HL-60/S4 treated with retinoic acid at 250 ng/mL for 4 days and 3 days (cell line): ENCODE results near the gene IKZF1.

Experiments used
- in situ Hi-C: fragments of 300-500 bp; cut with MboI; formaldehyde crosslinking; loops from 2 replicates; pipeline ENCODE4 v1.7.0; 2022; ENCODE audit warnings: low sequenced_read_pairs

The IKZF1 gene

DNA sequence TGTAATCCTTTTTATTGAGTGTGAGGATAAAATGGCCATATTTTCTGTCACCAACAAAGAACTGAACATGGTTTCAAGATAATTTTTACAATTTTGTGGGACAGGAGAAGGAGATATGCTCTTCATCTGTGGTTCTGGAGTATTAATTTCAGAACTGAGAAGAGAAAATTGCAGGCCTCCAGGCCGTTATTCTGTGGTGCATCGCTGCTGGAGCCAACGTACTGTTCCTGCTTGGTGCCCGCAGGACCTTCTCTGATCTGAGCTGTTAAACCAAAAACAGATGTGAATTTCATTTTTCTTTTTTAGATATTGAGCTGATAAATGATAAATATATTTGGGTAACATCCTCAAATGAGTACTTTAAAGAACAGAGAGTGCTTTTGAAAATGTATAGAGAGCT lies 63.9 kb downstream of the IKZF1 start:
- in situ Hi-C loops = no loop called here

DNA sequence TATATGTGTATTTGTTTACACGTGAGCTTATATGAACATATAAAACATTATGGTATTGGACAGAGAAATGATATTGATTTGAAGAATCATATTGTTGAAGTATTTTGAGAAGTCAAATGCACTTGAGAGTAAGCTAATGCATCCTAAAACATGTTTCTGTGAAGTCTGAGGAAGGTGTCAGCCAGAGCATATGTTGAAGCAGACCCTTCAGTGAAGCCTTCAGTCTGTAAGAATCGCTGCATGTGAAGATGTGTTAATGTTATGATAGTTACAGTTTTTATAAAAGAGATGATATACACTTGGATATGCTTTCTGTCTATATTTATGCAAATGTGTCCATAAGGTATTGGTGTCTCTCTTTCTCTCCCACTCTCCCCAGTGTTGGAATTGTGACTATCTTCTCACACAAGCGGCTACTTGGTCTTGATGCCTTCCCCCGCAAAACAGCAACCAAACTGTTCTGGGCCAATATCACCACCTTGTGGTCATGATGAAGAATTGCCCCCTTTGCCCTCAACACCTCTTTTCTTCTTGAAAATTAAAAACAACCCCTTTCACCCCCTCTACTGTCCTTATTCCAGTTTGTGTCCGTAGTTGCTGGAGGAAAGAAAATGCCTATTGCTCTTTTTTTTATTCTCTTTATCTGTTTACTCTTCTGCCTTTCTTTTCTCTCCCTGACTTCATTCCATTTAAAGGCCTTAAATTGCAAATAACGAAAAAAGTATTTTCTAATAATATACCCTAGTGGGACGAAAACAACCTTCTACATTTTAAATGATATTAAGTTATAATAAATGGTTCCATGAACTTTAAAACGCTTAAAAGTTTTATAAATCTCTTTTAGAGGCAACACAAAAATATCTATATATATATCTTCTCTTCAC lies 64.9 kb downstream of the IKZF1 start:
- in situ Hi-C loops = no loop called here

DNA sequence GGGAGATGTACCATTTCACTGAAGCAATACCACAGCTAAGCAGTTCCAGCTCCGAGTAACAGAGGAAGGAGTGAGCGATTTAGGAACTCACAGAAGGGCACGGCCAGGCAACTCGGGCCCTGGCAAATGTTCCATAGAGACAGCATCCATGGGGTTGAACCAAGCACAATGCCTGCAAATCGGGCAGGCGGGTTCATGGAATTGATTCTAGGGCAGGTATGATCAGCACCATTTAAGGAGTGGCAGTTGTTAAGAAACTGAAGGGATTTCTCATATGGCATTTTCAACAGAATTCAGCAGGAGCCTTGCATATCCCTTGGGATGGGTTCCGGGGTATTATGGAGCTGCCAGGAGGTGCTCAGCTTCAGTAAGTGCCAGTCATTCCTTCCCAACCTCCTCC lies 66.4 kb downstream of the IKZF1 start:
- in situ Hi-C loops = no loop called here

DNA sequence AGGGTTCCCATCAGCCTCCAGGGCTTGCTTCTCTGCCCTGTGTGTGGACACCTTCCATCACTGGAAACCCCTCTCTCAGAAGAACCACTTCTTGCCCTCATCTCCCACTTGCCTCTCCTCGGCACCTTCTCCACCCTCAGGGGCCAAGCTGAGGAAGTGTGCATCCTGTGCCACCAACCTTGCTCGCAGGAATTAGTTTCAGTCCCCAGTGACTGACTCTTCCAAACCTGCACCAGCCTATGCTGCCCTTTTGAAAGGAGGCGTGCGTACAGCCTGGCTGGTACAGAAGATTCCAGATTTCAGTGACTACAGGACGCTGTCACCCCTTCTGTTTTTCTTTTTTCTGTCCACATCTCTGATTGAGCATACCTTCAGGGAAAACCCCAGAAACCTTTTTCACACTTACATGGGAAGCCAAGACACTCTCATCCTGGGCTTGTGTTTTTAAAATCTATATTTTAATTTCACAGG lies 67.1 kb downstream of the IKZF1 start:
- in situ Hi-C loops = no loop called here

DNA sequence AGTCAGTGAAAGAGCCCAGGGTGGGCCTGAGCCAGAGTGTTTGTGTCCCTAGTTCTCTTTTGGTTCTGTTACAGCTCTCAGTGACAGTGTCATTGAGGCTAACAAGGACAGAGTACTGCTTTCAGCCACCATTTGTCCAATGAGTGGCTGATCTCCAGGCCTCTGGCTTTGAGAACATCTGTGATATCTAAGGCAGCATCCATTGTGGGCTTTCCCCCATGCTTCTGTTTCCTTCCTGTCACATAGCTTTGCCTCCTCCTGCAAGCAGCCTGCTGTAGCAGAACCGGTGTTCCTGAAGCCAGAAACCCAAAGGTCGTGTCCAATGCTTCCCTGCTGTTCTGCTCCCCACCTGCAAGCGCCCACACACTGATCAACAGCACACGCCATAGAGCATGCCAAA lies 68.4 kb downstream of the IKZF1 start:
- in situ Hi-C loops = no loop called here

DNA sequence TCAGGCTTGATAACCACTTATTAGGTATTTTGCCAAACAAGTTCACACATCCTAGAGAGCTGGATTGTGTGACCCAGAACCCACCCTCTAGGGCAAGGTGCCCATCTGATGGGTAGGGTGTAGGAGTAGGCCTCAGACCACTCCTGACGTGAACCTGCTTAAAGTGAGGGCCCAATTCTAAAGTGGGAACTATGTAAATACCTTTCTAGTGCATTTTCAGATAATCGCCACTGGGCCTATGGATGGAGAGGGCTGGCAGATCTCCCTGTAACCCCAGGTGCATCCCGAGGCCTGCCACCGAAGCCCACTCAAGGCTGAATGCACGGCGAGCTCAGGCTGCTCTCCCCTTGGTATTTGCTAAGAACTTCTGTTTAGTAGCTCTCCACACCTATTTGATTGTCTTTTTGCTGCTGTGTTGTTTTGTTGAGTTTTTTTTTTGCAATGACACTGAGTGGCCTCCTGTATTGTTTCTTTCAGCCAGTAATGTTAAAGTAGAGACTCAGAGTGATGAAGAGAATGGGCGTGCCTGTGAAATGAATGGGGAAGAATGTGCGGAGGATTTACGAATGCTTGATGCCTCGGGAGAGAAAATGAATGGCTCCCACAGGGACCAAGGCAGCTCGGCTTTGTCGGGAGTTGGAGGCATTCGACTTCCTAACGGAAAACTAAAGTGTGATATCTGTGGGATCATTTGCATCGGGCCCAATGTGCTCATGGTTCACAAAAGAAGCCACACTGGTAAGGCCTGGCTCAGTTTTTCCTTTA lies 71.7 kb downstream of the IKZF1 start:
- in situ Hi-C loops = no loop called here

DNA sequence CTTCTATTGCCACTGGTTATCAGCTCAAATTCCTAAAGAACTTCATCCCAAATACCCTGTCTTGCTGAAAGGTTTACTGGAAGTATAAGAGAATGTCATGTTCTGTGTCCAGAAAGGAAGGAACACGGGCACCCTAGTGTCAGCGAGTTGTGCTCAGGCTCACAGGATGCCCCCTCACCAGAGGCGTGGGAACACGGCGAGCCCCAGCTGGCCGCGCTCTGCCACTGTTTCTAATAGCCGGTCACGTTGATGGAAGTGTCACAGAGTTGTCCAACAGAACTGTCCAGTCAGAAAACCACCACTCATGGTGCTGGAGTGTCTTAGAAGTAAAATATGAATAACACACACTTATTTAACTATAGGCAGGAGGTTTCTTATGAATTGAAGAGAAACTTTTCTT lies 72.8 kb downstream of the IKZF1 start:
- in situ Hi-C loops = no loop called here

DNA sequence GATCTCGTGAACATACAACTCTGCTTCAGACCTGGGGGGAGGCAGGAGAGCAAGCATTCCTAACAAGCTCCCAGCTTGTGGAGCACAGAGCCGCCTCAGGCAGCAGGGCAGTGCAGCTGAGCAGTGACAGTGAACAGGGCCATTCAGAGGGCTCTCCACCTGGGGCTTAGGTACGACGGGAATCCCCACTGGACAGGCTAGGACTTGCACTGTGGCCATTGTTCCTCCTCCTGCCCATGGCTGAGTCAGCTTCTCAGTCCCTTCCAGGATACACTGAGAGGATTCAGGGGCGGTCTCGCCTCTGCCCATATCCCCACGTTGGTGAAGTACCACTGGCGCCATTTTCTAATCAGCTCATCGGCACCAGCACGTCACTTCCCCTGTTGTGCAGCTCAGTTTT lies 74.6 kb downstream of the IKZF1 start:
- in situ Hi-C loops = no loop called here

DNA sequence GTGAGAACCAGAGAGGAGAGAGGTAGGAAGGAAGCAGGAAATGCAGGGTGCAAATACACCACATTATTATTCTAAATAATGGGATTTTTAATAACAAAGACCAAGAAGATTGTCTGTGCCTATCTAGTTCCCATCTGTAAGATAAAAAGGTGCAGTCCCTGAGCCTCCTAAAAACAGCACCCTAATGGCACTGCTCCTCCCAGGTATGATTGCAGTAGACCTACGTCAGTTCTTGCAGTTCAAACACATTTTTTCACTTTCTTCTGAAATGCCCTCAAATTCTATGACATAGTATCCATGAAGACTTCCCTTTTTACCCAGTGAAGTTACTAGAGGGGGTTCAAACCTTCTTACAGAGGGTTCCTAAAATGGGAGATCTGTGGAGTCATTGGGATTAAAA lies 75.0 kb downstream of the IKZF1 start:
- in situ Hi-C loops = no loop called here

DNA sequence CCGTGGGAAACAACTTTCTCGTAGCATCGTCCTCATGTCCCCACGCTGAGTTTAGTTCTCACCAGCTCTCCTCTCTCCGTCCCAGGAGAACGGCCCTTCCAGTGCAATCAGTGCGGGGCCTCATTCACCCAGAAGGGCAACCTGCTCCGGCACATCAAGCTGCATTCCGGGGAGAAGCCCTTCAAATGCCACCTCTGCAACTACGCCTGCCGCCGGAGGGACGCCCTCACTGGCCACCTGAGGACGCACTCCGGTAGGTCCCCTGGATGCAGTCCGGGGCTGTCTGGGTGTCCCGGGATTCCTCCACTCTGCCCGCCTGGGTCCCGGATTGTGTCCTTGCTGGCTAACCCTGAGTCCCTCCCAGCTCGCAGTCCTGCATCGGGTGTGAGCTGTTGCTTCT lies 77.9 kb downstream of the IKZF1 start:
- in situ Hi-C loops = no loop called here

DNA sequence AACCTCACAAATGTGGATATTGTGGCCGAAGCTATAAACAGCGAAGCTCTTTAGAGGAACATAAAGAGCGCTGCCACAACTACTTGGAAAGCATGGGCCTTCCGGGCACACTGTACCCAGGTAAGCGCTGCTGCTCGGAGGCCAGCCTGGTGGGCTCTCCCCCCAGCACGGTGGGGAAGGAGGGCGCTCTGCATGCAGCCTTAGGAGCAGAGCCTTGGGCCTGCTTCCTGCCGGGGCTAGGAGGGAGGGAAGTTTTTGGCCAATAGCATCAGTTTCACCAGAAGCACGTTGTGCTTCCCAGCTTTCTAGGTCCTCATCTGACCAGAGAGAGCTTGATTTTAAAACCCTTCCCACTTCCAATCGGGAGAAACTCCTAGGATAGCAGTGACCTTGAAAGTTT lies 82.8 kb downstream of the IKZF1 start:
- in situ Hi-C loops = no loop called here

DNA sequence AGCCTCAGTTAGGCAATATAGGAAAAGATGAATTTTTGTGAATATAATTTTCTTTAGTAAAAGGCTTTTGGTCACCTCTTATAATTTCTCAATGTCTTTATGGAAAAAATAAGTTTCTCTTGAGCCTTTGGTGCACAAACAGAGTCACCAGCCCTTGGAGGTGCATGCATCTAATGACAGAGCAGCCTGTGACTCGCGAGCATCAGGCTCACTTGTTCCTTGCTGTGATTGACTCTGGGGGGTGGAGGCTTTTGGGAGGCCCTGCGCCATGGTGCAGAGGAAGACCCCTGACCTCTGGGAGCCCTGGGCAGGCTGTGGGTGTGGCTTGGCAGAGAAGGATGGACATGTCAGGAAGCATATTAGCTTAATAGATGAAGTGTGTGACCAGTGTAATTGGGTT lies 85.4 kb downstream of the IKZF1 start:
- in situ Hi-C loops = no loop called here

DNA sequence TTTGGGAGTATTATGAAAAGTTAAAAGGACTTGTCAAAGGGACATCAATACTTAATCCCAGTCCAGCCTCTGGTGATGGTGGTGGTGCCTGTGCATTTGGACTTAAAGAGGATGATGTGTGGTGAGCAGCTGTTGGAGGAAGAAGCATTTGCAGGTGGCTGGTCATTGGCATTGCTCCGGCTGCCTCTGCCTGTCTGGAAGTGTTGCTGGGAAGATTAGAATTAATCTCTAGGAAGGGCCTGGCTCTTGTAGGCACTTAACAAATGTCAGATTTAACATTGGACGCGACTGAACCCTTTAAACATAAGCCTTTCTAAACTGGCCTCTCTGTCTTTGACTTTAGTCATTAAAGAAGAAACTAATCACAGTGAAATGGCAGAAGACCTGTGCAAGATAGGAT lies 86.9 kb downstream of the IKZF1 start:
- in situ Hi-C loops = no loop called here

DNA sequence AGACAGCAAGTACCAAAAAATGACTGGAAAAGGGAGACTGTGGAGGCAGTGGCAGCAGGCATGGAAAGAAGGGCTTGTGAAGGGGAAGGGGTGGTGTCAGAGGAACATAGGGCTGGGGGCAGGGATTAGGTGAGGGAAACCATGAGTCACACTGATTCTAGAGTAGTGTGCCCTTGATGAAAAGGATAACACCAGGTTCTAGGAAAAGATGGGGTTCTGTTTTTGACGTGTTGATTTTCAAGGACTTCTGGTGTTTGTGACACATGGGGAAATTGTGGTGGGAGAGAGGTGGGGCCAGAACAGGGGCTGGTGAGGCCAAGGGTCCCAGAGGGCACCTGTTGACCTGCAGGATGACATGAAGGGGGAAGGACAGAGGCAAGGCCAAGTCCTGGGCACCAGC lies 88.6 kb downstream of the IKZF1 start:
- in situ Hi-C loops = no loop called here

DNA sequence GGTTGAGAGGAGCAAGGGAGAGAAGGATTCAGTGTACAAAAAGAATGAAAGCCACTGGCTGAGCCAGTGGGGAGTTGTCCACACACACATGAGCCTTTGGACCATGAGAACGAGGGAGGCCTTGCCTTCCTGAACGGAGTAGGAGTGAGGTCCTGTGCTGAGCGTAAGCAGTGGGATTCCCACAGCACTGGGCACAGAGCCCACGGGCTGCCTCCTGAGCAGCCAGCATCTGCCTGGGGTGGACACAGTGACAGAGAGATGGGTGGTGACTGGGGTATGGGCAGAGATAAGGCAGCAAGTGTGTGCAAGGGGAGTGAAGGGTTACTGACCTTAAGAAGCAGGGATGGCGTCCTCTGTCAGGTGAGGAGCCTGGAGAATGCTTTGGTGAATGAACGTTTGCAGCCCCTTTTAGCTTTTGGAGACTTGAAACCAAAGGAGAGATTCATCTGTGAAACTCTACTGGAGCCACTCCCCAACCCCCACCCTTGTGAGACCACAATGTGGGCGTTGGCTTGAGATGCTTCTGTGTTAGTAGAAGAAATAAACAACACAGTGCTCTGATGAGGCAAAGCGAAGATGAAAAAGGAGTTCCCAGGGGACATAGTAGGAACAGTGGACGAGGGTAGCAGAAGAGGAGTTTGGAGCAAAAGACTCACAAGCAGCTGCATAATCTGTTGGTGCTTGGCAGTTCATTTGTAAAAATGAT lies 89.2 kb downstream of the IKZF1 start:
- in situ Hi-C loops = no loop called here

DNA sequence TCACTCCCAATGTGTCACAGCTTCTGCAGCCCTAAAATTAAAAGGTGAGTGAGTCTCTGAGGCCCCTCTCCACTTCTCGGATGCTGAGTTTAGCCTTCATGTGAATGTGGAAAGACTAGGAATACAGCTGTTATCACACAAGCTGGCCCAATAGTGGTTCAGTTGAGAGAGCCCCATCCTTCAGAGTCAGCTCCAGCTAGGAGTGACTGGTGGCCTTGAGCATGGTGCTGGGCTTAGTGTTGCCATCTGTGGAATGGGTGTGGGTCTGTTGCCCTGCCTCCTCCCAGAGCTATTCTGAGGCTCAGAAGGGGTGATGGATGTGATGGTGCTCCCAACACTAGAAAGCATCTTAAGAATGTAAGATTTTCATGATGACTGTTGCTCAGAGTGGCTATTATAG lies 89.8 kb downstream of the IKZF1 start:
- in situ Hi-C loops = no loop called here

DNA sequence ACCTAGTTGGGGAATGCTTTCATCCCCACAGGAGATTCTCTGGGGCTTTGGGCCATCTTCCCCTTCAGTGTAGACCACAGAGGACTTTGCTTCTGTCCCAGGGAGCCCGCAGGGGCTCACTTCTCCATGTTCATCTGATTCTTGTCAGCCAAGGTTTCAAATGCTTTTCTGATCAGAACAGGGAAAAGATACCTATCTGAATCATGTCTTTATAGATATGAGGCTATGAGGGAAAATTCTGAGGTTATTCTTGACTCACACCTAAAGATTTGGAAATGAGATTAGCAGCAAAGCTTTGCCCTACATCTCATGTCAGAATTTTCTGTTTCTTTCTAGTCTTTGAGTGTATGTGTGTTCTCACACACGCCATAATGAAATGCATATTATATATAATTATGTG lies 92.3 kb downstream of the IKZF1 start:
- in situ Hi-C loops = no loop called here

DNA sequence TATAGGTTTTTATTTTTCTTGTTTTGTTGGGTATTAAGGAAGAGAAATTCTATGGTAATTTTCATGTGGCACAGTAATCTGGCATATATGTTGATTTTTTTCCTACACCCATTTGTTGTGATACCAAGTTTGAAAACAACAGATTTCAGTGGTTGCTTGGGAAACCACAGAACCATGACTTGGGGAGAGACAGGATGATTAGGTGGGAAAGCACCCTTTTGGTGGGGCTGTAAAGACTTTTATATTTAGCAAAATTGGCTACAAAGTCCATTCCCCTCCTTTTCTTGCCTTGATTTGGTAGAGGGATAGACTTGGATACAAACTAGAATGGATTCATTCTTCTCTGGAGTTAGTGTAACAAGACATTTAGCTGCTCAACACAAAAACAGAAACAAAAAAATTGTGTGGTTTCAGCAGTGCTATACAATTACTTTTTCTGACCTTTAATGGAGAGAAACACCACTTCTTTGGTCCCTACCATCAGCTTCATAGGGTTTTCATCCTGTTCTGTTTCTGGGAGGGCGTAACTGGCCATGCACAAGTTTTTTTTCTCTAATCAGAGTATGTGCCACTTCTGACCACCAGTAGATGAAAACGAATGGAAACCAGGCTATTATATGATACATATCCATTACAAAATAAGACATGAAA lies 92.9 kb downstream of the IKZF1 start:
- in situ Hi-C loops = no loop called here

DNA sequence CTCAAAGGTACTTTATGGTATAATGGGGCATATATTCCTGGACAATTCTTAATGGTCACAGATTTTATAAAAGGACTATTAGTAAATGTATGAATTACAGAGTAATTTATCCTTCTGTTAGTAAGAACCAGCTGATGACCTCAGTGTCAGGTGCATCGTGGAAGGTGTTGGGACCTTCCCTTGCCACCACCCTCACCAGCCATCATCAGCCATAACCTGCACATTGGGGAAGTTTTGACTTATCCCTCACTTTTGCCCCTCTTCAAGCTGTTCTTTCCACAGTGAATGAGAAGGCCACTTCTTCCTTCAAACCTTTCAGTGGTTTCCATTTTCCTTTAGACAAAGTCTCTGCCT lies 93.4 kb downstream of the IKZF1 start:
- in situ Hi-C loops = no loop called here

DNA sequence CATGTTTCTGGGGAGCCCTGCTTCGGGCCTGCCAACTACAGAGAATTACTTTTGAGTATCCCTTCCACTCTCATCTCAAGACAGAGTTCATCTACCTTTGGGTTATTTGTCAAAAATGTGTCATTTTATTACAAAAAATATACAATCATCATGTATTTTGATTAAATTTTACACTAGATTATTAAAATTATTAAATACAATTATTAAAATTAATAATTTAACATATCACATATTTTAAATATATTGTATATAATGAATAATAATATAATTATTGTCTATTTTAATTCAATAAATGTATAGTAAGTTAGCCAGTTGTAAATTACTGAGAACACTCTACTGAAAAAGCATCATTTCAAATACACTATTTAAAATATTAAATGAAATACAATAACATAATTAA lies 94.7 kb downstream of the IKZF1 start:
- in situ Hi-C loops = no loop called here

DNA sequence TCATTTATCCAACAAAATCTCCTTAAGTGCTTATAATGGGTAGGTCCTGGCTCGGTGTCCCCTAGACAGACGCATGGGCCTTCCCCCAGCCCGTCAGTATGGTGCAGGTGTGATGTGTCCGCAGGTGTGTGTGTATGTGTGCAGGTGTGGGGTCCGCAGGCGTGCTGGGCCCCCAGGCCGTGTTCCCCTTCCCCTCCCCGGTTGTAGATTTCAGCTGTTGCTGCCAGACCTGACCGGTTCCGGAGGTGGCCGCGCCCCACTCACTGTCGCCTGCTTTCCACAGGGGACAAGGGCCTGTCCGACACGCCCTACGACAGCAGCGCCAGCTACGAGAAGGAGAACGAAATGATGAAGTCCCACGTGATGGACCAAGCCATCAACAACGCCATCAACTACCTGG lies 95.1 kb downstream of the IKZF1 start:
- in situ Hi-C loops = no loop called here
